Activated naive CD4-positive, alpha-beta T cell treated with anti-CD3 and anti-CD28 coated beads for 36 hours (primary cell): ENCODE measurements around the gene PCMTD2. TPM values are rescaled to one million over a fixed set of nuclear protein-coding genes. Genes with fewer than 3 reads are reported as not detected.

Experiments used
- CTCF ChIA-PET: fragments of 350-600 bp; sonication (Branson Sonifier 250); formaldehyde crosslinking; loops from one replicate; lab custom pipeline; 2021; ENCODE audit warnings: antibody characterized with exemption; lab: Charles Lee
- DNase-seq: peaks from one replicate; pipeline ENCODE4 v3.0.0-alpha.2; 2020
- H3K27ac Mint-ChIP-seq: one replicate; pipeline ENCODE4 v1.8.0; 2021; ENCODE audit warnings: mild to moderate bottlenecking, mixed read lengths
- H3K27me3 Mint-ChIP-seq: one replicate; pipeline ENCODE4 v1.8.0; 2021; ENCODE audit warnings: low read depth, mixed read lengths
- H3K36me3 Mint-ChIP-seq: one replicate; pipeline ENCODE4 v1.8.0; 2021; ENCODE audit warnings: low read depth, mixed read lengths
- H3K4me1 Mint-ChIP-seq: one replicate; pipeline ENCODE4 v1.8.0; 2021; ENCODE audit warnings: low read depth, mixed read lengths
- H3K4me3 Mint-ChIP-seq: one replicate; pipeline ENCODE4 v1.8.0; 2021; ENCODE audit warnings: mild to moderate bottlenecking, moderate library complexity, mixed read lengths
- H3K9me3 Mint-ChIP-seq: one replicate; pipeline ENCODE4 v1.8.0; 2021; ENCODE audit warnings: mixed read lengths
- intact Hi-C: fragments of 100-400 bp; cut with micrococcal nuclease; formaldehyde crosslinking; loops from one replicate; pipeline ENCODE4 v1.15.1; 2023
- total RNA-seq, 2 experiments: library from RNA; stranded (reverse); gene quantifications; one replicate each; pipeline ENCODE4 v1.2.3, GENCODE V29; 2021

The PCMTD2 gene
- total RNA-seq, 2 experiments from 2014 or later = 34.5 to 36.7 TPM

GRCh38 chr20:64217539-64218221 is 37.9 kb upstream of the PCMTD2 start:
- intact Hi-C loops = no loop called here
- Mint-ChIP-seq H3K9me3 (no peaks in the 10 kb centered on the region), H3K36me3 (no peaks in the 10 kb centered on the region), H3K4me3 (no peak overlapping the region), H3K27ac (no peak overlapping the region), H3K27me3 (no peaks in the 10 kb centered on the region), H3K4me1 (peaks cover 8% of the 10 kb centered on the region)
- no peak for DNase-seq
- CTCF ChIA-PET = no interaction called here

GRCh38 chr20:64219202-64219601 is 36.3 kb upstream of the PCMTD2 start:
- H3K4me1 Mint-ChIP-seq = peaks cover 8% of the 10 kb centered on the region
- no peak overlapping the region for H3K4me3 Mint-ChIP-seq
- intact Hi-C loops = no loop called here
- CTCF ChIA-PET = no interaction called here
- H3K27me3 Mint-ChIP-seq = no peaks in the 10 kb centered on the region
- H3K9me3 Mint-ChIP-seq = no peaks in the 10 kb centered on the region
- no peak for DNase-seq
- no peaks in the 10 kb centered on the region for H3K36me3 Mint-ChIP-seq
- no peak overlapping the region for H3K27ac Mint-ChIP-seq

GRCh38 chr20:64219730-64220129 is 35.8 kb upstream of the PCMTD2 start:
- intact Hi-C loops = no loop called here
- Mint-ChIP-seq H3K27ac (no peak overlapping the region), H3K9me3 (no peaks in the 10 kb centered on the region), H3K4me3 (no peak overlapping the region), H3K27me3 (no peaks in the 10 kb centered on the region), H3K4me1 (peaks cover 4% of the 10 kb centered on the region), H3K36me3 (no peaks in the 10 kb centered on the region)
- no peak for DNase-seq
- CTCF ChIA-PET = no interaction called here

- Mint-ChIP-seq H3K27me3 (no peaks in the 10 kb centered on the region), H3K36me3 (no peaks in the 10 kb centered on the region)
- no peak for DNase-seq
These were observed 35.1 kb upstream of the PCMTD2 start for GRCh38 chr20:64220420-64220819.

GRCh38 chr20:64220891-64221527 is 34.5 kb upstream of the PCMTD2 start:
- intact Hi-C loops = no loop called here
- Mint-ChIP-seq H3K4me3 (no peak overlapping the region), H3K27ac (no peak overlapping the region), H3K4me1 (no peaks in the 10 kb centered on the region), H3K36me3 (no peaks in the 10 kb centered on the region), H3K27me3 (no peaks in the 10 kb centered on the region), H3K9me3 (no peaks in the 10 kb centered on the region)
- CTCF ChIA-PET = no interaction called here
- no peak for DNase-seq

More at GRCh38 chr20:64220420-64220819, 35.1 kb upstream of the PCMTD2 start:
- no peaks in the 10 kb centered on the region for H3K9me3 Mint-ChIP-seq
- H3K27ac Mint-ChIP-seq = no peak overlapping the region
- CTCF ChIA-PET = no interaction called here
- intact Hi-C loops = no loop called here
- H3K4me1 Mint-ChIP-seq = no peaks in the 10 kb centered on the region
- no peak overlapping the region for H3K4me3 Mint-ChIP-seq

- CTCF ChIA-PET = no interaction called here
- no peak for DNase-seq
- Mint-ChIP-seq H3K27ac (no peak overlapping the region), H3K4me3 (no peak overlapping the region), H3K9me3 (no peaks in the 10 kb centered on the region), H3K36me3 (no peaks in the 10 kb centered on the region), H3K4me1 (no peaks in the 10 kb centered on the region), H3K27me3 (no peaks in the 10 kb centered on the region)
- intact Hi-C loops = no loop called here
These were observed 33.2 kb upstream of the PCMTD2 start for GRCh38 chr20:64222291-64222735.

- DNase-seq = no peak
- Mint-ChIP-seq H3K27ac (no peak overlapping the region), H3K4me3 (no peak overlapping the region), H3K4me1 (peaks cover 2% of the 10 kb centered on the region), H3K36me3 (no peaks in the 10 kb centered on the region), H3K9me3 (no peaks in the 10 kb centered on the region), H3K27me3 (no peaks in the 10 kb centered on the region)
- CTCF ChIA-PET = no interaction called here
- intact Hi-C loops = no loop called here
These were observed 32.6 kb upstream of the PCMTD2 start for GRCh38 chr20:64222851-64223525.

- Mint-ChIP-seq H3K4me3 (no peak overlapping the region), H3K9me3 (no peaks in the 10 kb centered on the region), H3K4me1 (peaks cover 4% of the 10 kb centered on the region), H3K27me3 (no peaks in the 10 kb centered on the region), H3K36me3 (no peaks in the 10 kb centered on the region), H3K27ac (no peak overlapping the region)
- CTCF ChIA-PET = interaction anchor here (1.4 kb wide), 1 partner anchor 63 kb away, joined by 3 read pairs; no protein-coding TSS in a partner anchor
- no peak for DNase-seq
- intact Hi-C loops = no loop called here
These were observed 32.0 kb upstream of the PCMTD2 start for GRCh38 chr20:64223526-64224067.

- no peak overlapping the region for H3K4me3 Mint-ChIP-seq
- H3K4me1 Mint-ChIP-seq = peaks cover 4% of the 10 kb centered on the region
- H3K27ac Mint-ChIP-seq = no peak overlapping the region
- CTCF ChIA-PET = interaction anchor here (1.4 kb wide), 1 partner anchor 62 kb away, joined by 3 read pairs; no protein-coding TSS in a partner anchor
- no peak for DNase-seq
- intact Hi-C loops = no loop called here
- H3K36me3 Mint-ChIP-seq = no peaks in the 10 kb centered on the region
- H3K27me3 Mint-ChIP-seq = no peaks in the 10 kb centered on the region
- no peaks in the 10 kb centered on the region for H3K9me3 Mint-ChIP-seq
These were observed 31.0 kb upstream of the PCMTD2 start for GRCh38 chr20:64224351-64225170.

- H3K27me3 Mint-ChIP-seq = no peaks in the 10 kb centered on the region
- no peaks in the 10 kb centered on the region for H3K9me3 Mint-ChIP-seq
- peaks cover 4% of the 10 kb centered on the region for H3K4me1 Mint-ChIP-seq
- CTCF ChIA-PET = no interaction called here
- H3K4me3 Mint-ChIP-seq = no peak overlapping the region
- H3K36me3 Mint-ChIP-seq = no peaks in the 10 kb centered on the region
- H3K27ac Mint-ChIP-seq = no peak overlapping the region
- intact Hi-C loops = no loop called here
- DNase-seq = no peak
These were observed 30.4 kb upstream of the PCMTD2 start for GRCh38 chr20:64225171-64225595.

- peaks cover 4% of the 10 kb centered on the region for H3K4me1 Mint-ChIP-seq
- H3K27me3 Mint-ChIP-seq = no peaks in the 10 kb centered on the region
- intact Hi-C loops = no loop called here
- H3K4me3 Mint-ChIP-seq = no peak overlapping the region
- H3K27ac Mint-ChIP-seq = no peak overlapping the region
- DNase-seq = no peak
- CTCF ChIA-PET = no interaction called here
- no peaks in the 10 kb centered on the region for H3K36me3 Mint-ChIP-seq
- H3K9me3 Mint-ChIP-seq = no peaks in the 10 kb centered on the region
These were observed 29.5 kb upstream of the PCMTD2 start for GRCh38 chr20:64225828-64226598.
